HL-60 (cell line): Measurements from ENCODE around the gene ZBTB45.

Experiments used
- GABPA ChIP-seq: IDR thresholded peaks from 2 replicates; pipeline ENCODE4 v1.6.1; 2012; ENCODE audit warnings: low read depth
- POLR2AphosphoS5 ChIP-seq: IDR thresholded peaks from 2 replicates; pipeline ENCODE4 v1.6.1; 2012; ENCODE audit warnings: low read depth
- REST ChIP-seq: IDR thresholded peaks from 2 replicates; pipeline ENCODE4 v1.6.1; 2012; ENCODE audit warnings: low read depth; ENCODE audit not compliant: insufficient replicate concordance
- SPI1 ChIP-seq: IDR thresholded peaks from 2 replicates; pipeline ENCODE4 v1.6.1; 2012; ENCODE audit warnings: low read depth, mild to moderate bottlenecking, borderline replicate concordance
- TF ChIP-seq, protein P1 (sequence below): IDR thresholded peaks from one replicate; pipeline ENCODE4 v1.5.1; 2011; ENCODE audit warnings: low read length, control low read depth, inconsistent platforms; ENCODE audit not compliant: insufficient read depth

DNA sequence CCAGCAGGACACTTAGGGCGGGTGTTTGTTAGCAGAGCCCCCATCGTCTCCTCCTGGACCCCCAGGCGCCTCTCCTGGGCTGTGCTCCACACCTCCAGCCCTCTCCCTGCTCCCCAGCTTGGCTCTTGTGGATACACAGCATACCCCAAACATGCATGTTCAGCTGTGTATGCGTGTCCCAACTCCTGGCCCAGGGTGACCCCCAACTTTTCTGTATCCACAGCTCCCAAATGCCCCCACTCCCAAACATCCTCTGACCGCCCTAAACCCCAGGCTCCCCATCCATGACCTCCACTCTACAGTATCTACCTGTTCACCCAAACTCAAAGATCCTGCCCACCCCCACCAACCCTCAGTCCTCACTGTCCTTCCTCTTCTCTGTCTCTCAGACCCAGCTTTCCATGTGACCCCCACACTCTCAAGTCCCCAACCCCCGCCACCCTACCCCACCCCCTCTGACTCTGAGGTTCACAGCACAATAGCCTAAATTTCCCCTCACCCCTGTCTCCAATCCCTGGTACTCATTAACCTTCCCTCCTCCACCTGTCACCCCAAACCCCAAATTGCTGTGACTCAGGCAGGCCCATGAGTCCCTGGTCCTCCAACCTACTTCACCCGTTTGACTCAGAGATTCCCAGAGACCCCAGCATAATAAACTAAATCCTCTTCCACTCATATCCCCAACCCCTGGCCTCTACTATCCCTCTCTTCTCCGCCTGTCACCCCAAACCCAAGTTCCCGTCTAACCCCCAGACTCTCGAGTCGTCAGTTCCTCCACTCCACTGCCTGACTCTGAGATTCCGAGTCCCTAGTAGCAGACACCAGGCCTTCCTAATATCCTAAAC is 37.8 kb upstream of the ZBTB45 start:
- TF ChIP-seq, protein P1, sequence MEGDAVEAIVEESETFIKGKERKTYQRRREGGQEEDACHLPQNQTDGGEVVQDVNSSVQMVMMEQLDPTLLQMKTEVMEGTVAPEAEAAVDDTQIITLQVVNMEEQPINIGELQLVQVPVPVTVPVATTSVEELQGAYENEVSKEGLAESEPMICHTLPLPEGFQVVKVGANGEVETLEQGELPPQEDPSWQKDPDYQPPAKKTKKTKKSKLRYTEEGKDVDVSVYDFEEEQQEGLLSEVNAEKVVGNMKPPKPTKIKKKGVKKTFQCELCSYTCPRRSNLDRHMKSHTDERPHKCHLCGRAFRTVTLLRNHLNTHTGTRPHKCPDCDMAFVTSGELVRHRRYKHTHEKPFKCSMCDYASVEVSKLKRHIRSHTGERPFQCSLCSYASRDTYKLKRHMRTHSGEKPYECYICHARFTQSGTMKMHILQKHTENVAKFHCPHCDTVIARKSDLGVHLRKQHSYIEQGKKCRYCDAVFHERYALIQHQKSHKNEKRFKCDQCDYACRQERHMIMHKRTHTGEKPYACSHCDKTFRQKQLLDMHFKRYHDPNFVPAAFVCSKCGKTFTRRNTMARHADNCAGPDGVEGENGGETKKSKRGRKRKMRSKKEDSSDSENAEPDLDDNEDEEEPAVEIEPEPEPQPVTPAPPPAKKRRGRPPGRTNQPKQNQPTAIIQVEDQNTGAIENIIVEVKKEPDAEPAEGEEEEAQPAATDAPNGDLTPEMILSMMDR = no peak
- TF ChIP-seq POLR2AphosphoS5 = no peak
- no peak for TF ChIP-seq REST
- no peak for TF ChIP-seq GABPA
- no peak for TF ChIP-seq SPI1
